GM19239 (cell line): ENCODE data around the gene ACIN1.
A peak's percentile ranks its signal among the peaks of the same experiment; 100 is the strongest.

Experiments
- DNase-seq: peaks from one replicate; pipeline ENCODE4 v3.0.0; 2011; ENCODE audit warnings: low spot score; ENCODE audit not compliant: insufficient read length
- FAIRE-seq: peaks from 2 replicates; lab custom pipeline; 2011; peaks lifted over from hg19 to GRCh38; lab: Jason Lieb, UNC

ACIN1 gene

GRCh38 chr14:23091294-23092225 is 3.4 kb downstream of the ACIN1 start:
- FAIRE-seq = no peak
- no peak for DNase-seq

- FAIRE-seq (no peak), DNase-seq (no peak)
These were observed 4.7 kb downstream of the ACIN1 start for GRCh38 chr14:23090254-23090636.

- no peak for DNase-seq
- no peak for FAIRE-seq
These were observed 5.3 kb downstream of the ACIN1 start for GRCh38 chr14:23089498-23090253.

GRCh38 chr14:23086565-23086964 is 8.4 kb downstream of the ACIN1 start:
- FAIRE-seq (no peak), DNase-seq (no peak)

GRCh38 chr14:23085458-23085857 is 9.5 kb downstream of the ACIN1 start:
- FAIRE-seq (no peak), DNase-seq (no peak)

GRCh38 chr14:23080474-23080873 is 14.5 kb downstream of the ACIN1 start:
- FAIRE-seq = no peak
- no peak for DNase-seq

- DNase-seq (no peak), FAIRE-seq (no peak)
These were observed 15.2 kb downstream of the ACIN1 start for GRCh38 chr14:23079716-23080115.

GRCh38 chr14:23078692-23079116 is 16.2 kb downstream of the ACIN1 start:
- no peak for FAIRE-seq
- DNase-seq = no peak

GRCh38 chr14:23077962-23078361 is 17.0 kb downstream of the ACIN1 start:
- DNase-seq (no peak), FAIRE-seq (no peak)

- no peak for FAIRE-seq
- no peak for DNase-seq
These were observed 18.0 kb downstream of the ACIN1 start for GRCh38 chr14:23076785-23077408.

GRCh38 chr14:23074906-23075305 is 20.0 kb downstream of the ACIN1 start:
- no peak for FAIRE-seq
- DNase-seq = no peak

- no peak for DNase-seq
- no peak for FAIRE-seq
These were observed 22.9 kb downstream of the ACIN1 start for GRCh38 chr14:23071921-23072539.

- FAIRE-seq (peak; percentile 88), DNase-seq (peak; percentile 79)
These were observed 23.6 kb downstream of the ACIN1 start for GRCh38 chr14:23071244-23071920.

- FAIRE-seq = no peak
- DNase-seq = no peak
These were observed 24.4 kb downstream of the ACIN1 start for GRCh38 chr14:23070262-23071129.

GRCh38 chr14:23069413-23069806 is 25.5 kb downstream of the ACIN1 start:
- DNase-seq = no peak
- FAIRE-seq = no peak

GRCh38 chr14:23068789-23069412 is 26.0 kb downstream of the ACIN1 start:
- FAIRE-seq (peak; percentile 91), DNase-seq (peak; percentile 86)

- FAIRE-seq = no peak
- no peak for DNase-seq
These were observed 26.8 kb downstream of the ACIN1 start for GRCh38 chr14:23067847-23068788.
